SU-DHL-6 (cell line): ENCODE results near the gene DOK1.

Source experiments
- H2AFZ ChIP-seq: fragments of 200-600 bp; sonication (generic); 2 replicates; pipeline ENCODE4 v1.6.1; 2014; ENCODE audit warnings: low read depth, mild to moderate bottlenecking, moderate library complexity, mixed read lengths, antibody characterized with exemption, low read length; ENCODE audit not compliant: severe bottlenecking
- H3F3A ChIP-seq: fragments of 200-600 bp; shearing (Covaris generic); 2 replicates; pipeline ENCODE4 v1.6.0; 2016; ENCODE audit warnings: antibody characterized with exemption, mild to moderate bottlenecking; ENCODE audit not compliant: insufficient read depth
- H3K27ac ChIP-seq: fragments of 200-600 bp; sonication (generic); 2 replicates; pipeline ENCODE4 v1.5.1; 2016; ENCODE audit warnings: low read depth, mild to moderate bottlenecking, low read length, moderate library complexity, mixed read lengths
- H3K27me3 ChIP-seq: fragments of 200-600 bp; sonication (generic), shearing (Covaris generic); 2 replicates; pipeline ENCODE4 v1.6.0; 2014; ENCODE audit warnings: mild to moderate bottlenecking, low read length
- H3K36me3 ChIP-seq: fragments of 200-600 bp; sonication (generic); 2 replicates; pipeline ENCODE4 v1.6.1; 2014; ENCODE audit warnings: mild to moderate bottlenecking, low read length, mixed read lengths
- H3K4me2 ChIP-seq: fragments of 300-600, 200-600 bp; shearing (Covaris generic), sonication (generic); 2 replicates; pipeline ENCODE4 v1.6.0; 2014; ENCODE audit warnings: low read length, low read depth, mild to moderate bottlenecking; ENCODE audit not compliant: poor library complexity, severe bottlenecking
- H3K4me3 ChIP-seq: fragments of 200-600 bp; sonication (generic); 2 replicates; pipeline ENCODE4 v1.5.1; 2014; ENCODE audit warnings: antibody characterized with exemption, low read length, mild to moderate bottlenecking, mixed read lengths; ENCODE audit not compliant: insufficient read depth, poor library complexity, severe bottlenecking
- H3K79me2 ChIP-seq: fragments of 200-600 bp; sonication (generic); 2 replicates; pipeline ENCODE4 v1.6.1; 2014; ENCODE audit warnings: mild to moderate bottlenecking, low read length, moderate library complexity; ENCODE audit not compliant: insufficient read depth
- H3K9ac ChIP-seq: fragments of 200-600 bp; sonication (generic); 2 replicates; pipeline ENCODE4 v1.7.0; 2014; ENCODE audit warnings: mild to moderate bottlenecking, low read length
- H3K9me2 ChIP-seq: fragments of 200-600 bp; sonication (generic); replicated peaks from 2 replicates; pipeline ENCODE4 v1.6.1; 2014; ENCODE audit warnings: low read length; ENCODE audit not compliant: insufficient read depth
- H3K9me3 ChIP-seq: fragments of 200-600 bp; sonication (generic); 2 replicates; pipeline ENCODE4 v1.6.1; 2014; ENCODE audit warnings: low read length, mixed read lengths; ENCODE audit not compliant: insufficient read depth
- H4K20me1 ChIP-seq: fragments of 200-600 bp; sonication (generic); 2 replicates; pipeline ENCODE4 v1.6.1; 2014; ENCODE audit warnings: low read depth, mild to moderate bottlenecking, antibody characterized with exemption, low read length, moderate library complexity, mixed read lengths
- EZH2phosphoT487 ChIP-seq: fragments of 200-600 bp; sonication (generic), shearing (Covaris generic); conservative IDR thresholded peaks from 2 replicates; pipeline ENCODE4 v1.6.1; 2018; ENCODE audit warnings: mild to moderate bottlenecking, antibody characterized with exemption, low read length, moderate library complexity, mixed read lengths
- TF ChIP-seq, protein P1 (sequence below): fragments of 200-600 bp; sonication (generic); IDR thresholded peaks from one replicate; pipeline ENCODE4 v1.5.1; 2017; ENCODE audit warnings: antibody characterized with exemption, mild to moderate bottlenecking, low read length, moderate library complexity; ENCODE audit not compliant: insufficient read depth, poor library complexity, severe bottlenecking

Gene DOK1

DNA sequence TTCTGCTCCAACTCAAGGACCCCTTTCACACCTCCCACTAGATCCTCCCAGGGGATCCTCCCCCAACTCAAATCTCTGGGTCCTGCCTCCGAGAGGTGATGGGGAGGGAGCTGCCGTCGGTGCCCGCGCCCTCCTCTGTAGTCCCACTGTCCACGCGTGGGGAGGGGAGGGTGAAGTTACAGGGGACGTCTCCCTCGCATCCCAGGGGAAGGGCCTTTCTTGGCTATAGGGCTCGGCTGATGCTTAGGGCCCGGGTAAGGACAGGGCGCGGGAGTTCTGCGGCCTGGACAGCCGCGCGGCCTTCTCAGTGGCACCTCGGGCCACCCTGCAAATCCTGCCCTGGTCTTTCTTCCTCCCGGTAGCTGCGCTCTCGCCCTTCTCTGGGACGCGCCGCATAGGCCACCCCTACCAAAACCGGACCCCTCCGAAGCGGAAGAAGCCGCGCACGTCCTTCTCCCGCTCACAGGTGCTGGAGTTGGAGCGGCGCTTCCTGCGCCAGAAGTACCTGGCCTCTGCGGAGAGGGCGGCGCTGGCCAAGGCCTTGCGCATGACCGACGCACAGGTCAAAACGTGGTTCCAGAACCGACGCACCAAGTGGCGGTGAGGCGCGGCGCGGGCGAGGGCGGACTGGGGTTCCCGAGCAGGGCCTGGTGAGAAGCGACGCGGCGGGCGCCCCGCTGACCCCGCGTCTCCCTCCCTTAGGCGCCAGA lies 39.1 kb upstream of the DOK1 start:
- Histone ChIP-seq H4K20me1 (no peaks in the 10 kb centered on the region), H3K79me2 (no peaks in the 10 kb centered on the region), H3K4me2 (no peak overlapping the region), H3K27me3 (no peaks in the 10 kb centered on the region), H3K9ac (no peak overlapping the region), H3F3A (no peaks in the 10 kb centered on the region), H2AFZ (no peak overlapping the region), H3K9me3 (no peaks in the 10 kb centered on the region), H3K4me3 (no peak overlapping the region), H3K36me3 (no peaks in the 10 kb centered on the region), H3K27ac (no peak overlapping the region), H3K9me2 (no peaks in the 10 kb centered on the region)
- TF ChIP-seq EZH2phosphoT487: no peak
- TF ChIP-seq, protein P1, sequence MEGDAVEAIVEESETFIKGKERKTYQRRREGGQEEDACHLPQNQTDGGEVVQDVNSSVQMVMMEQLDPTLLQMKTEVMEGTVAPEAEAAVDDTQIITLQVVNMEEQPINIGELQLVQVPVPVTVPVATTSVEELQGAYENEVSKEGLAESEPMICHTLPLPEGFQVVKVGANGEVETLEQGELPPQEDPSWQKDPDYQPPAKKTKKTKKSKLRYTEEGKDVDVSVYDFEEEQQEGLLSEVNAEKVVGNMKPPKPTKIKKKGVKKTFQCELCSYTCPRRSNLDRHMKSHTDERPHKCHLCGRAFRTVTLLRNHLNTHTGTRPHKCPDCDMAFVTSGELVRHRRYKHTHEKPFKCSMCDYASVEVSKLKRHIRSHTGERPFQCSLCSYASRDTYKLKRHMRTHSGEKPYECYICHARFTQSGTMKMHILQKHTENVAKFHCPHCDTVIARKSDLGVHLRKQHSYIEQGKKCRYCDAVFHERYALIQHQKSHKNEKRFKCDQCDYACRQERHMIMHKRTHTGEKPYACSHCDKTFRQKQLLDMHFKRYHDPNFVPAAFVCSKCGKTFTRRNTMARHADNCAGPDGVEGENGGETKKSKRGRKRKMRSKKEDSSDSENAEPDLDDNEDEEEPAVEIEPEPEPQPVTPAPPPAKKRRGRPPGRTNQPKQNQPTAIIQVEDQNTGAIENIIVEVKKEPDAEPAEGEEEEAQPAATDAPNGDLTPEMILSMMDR: no peak

GRCh38 chr2:74515981-74516633 lies 38.4 kb upstream of the DOK1 start:
- H3K9ac ChIP-seq: no peak overlapping the region
- H3K27ac ChIP-seq: no peak overlapping the region
- no peaks in the 10 kb centered on the region for H3K36me3 ChIP-seq
- no peak overlapping the region for H3K4me3 ChIP-seq
- H3K4me2 ChIP-seq: no peak overlapping the region
- no peaks in the 10 kb centered on the region for H3K9me3 ChIP-seq
- H3F3A ChIP-seq: no peaks in the 10 kb centered on the region
- H4K20me1 ChIP-seq: no peaks in the 10 kb centered on the region
- H3K79me2 ChIP-seq: no peaks in the 10 kb centered on the region
- TF ChIP-seq EZH2phosphoT487: no peak
- TF ChIP-seq, protein P1: no peak
- no peaks in the 10 kb centered on the region for H3K27me3 ChIP-seq
- H3K9me2 ChIP-seq: no peaks in the 10 kb centered on the region
- no peak overlapping the region for H2AFZ ChIP-seq

DNA sequence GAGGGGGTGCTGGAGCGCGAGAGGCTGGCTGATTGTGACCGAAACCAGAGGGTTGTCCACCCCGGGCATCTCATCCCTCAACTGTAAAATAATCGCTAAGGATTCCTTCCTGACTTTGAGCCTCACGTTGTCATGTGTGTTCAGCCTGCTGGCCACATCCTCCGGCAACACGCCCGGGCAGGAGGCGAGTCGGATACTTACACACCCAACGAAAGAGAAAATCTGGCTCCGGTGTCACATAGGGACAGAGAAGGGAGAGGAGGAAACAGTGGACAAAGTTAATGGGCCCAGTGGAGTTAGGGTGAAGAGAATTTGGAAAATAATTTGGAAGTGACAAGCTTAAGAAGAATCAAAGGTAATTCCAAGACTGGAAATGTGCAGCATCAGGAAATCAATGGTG lies 37.9 kb upstream of the DOK1 start:
- no peaks in the 10 kb centered on the region for H3K9me3 ChIP-seq
- no peaks in the 10 kb centered on the region for H3F3A ChIP-seq
- no peak for TF ChIP-seq EZH2phosphoT487
- TF ChIP-seq, protein P1: no peak
- no peaks in the 10 kb centered on the region for H3K9me2 ChIP-seq
- no peaks in the 10 kb centered on the region for H4K20me1 ChIP-seq
- no peaks in the 10 kb centered on the region for H3K79me2 ChIP-seq
- no peaks in the 10 kb centered on the region for H3K36me3 ChIP-seq
- no peak overlapping the region for H3K4me3 ChIP-seq
- H2AFZ ChIP-seq: no peak overlapping the region
- no peak overlapping the region for H3K9ac ChIP-seq
- H3K4me2 ChIP-seq: no peak overlapping the region
- no peaks in the 10 kb centered on the region for H3K27me3 ChIP-seq
- no peak overlapping the region for H3K27ac ChIP-seq
